HepG2 (cell line): ENCODE results near the gene RAB40C. TPM values are rescaled to one million over a fixed set of nuclear protein-coding genes. Genes with fewer than 3 reads are reported as not detected.

Experiments
- GFI1 ChIP-seq: sonication (generic); formaldehyde crosslinking; IDR thresholded peaks from 2 replicates; pipeline ENCODE4 v1.5.0; 2020; ENCODE audit warnings: missing genetic modification reagents, mild to moderate bottlenecking, borderline replicate concordance
- GMEB2 ChIP-seq: IDR thresholded peaks from 2 replicates; pipeline ENCODE4 v1.6.1; 2016; ENCODE audit warnings: missing biosample characterization, missing genetic modification reagents, low read depth
- KAT8 ChIP-seq: IDR thresholded peaks from 2 replicates; pipeline ENCODE4 v1.6.1; 2016; ENCODE audit warnings: missing genetic modification reagents, missing compliant biosample characterization
- KDM5B ChIP-seq: sonication (generic); formaldehyde crosslinking; IDR thresholded peaks from 2 replicates; pipeline ENCODE4 v1.4.0; 2020; ENCODE audit warnings: missing genetic modification reagents, mild to moderate bottlenecking, borderline replicate concordance
- KLF16 ChIP-seq, 2 experiments: sonication (generic) in 1 of 2; formaldehyde crosslinking in 1 of 2; IDR thresholded peaks; 2 replicates each; pipeline versions ENCODE4 v1.6.1 to v1.8.0; 2016 to 2023; ENCODE audit warnings: missing genetic modification reagents in 2 of 2, missing compliant biosample characterization in 1 of 2
- PRDM4 ChIP-seq: sonication (generic); formaldehyde crosslinking; IDR thresholded peaks from 2 replicates; pipeline ENCODE4 v1.9.0; 2021; ENCODE audit warnings: missing genetic modification reagents, borderline replicate concordance
- REPIN1 ChIP-seq: sonication (generic); formaldehyde crosslinking; IDR thresholded peaks from 2 replicates; pipeline ENCODE4 v1.8.0; 2022; ENCODE audit warnings: missing genetic modification reagents, low read depth, mild to moderate bottlenecking, borderline replicate concordance
- UBTF ChIP-seq: sonication (generic); formaldehyde crosslinking; IDR thresholded peaks from 2 replicates; pipeline ENCODE4 v1.4.0; 2020; ENCODE audit warnings: mild to moderate bottlenecking, missing genetic modification reagents
- ZC3H4 ChIP-seq: sonication (generic); formaldehyde crosslinking; IDR thresholded peaks from 2 replicates; pipeline ENCODE4 v1.4.0; 2020; ENCODE audit warnings: missing genetic modification reagents, borderline replicate concordance
- ZNF431 ChIP-seq: sonication (generic); formaldehyde crosslinking; IDR thresholded peaks from 2 replicates; pipeline ENCODE4 v1.9.0; 2022; ENCODE audit warnings: missing genetic modification reagents, low read depth, mild to moderate bottlenecking, borderline replicate concordance
- ZNF512B ChIP-seq: sonication (generic); formaldehyde crosslinking; IDR thresholded peaks from 2 replicates; pipeline ENCODE4 v1.5.1; 2020; ENCODE audit warnings: missing genetic modification reagents, mild to moderate bottlenecking, borderline replicate concordance
- ZNF615 ChIP-seq: sonication (generic); formaldehyde crosslinking; IDR thresholded peaks from 2 replicates; pipeline ENCODE4 v1.5.0; 2020; ENCODE audit warnings: mild to moderate bottlenecking, missing genetic modification reagents, borderline replicate concordance
- polyA plus RNA-seq, 8 experiments: library from polyadenylated mRNA; depleted of rRNA in 3 of 8; stranded (reverse) in 7 of 8; unstranded in 1 of 8; fragments of >200 nt; fragmentation: Illumina TruSeq in 4 of 8; extraction: Trizol in 4 of 8; gene quantifications; 2 replicates each; pipeline versions ENCODE4 v1.2.1 to v1.2.3, GENCODE V29; 2011 to 2016; ENCODE audit warnings: low read depth in 4 of 8, missing spikeins in 1 of 8, mixed read lengths in 1 of 8; ENCODE audit not compliant: insufficient read depth in 1 of 8
- total RNA-seq, 5 experiments: library from RNA; depleted of rRNA; stranded (reverse); fragments of >200 nt; fragmentation: Illumina TruSeq; extraction: Trizol; gene quantifications; 2 replicates each; pipeline ENCODE4 v1.2.3, GENCODE V29; 2016; ENCODE audit warnings: low read depth in 1 of 5
- TF ChIP-seq, protein P1 (sequence below), 2 experiments: sonication (generic) in 1 of 2; formaldehyde crosslinking in 1 of 2; IDR thresholded peaks; 2 replicates each; pipeline versions ENCODE4 v1.5.1 to v1.6.1; 2011 to 2020; ENCODE audit warnings: borderline replicate concordance in 1 of 2, low read depth in 1 of 2, low read length in 1 of 2, mild to moderate bottlenecking in 1 of 2, missing genetic modification reagents in 1 of 2, moderate library complexity in 1 of 2

RAB40C gene
- total and polyA plus RNA-seq, 2 of the 13 experiments (the other 11 are each of a cell fraction or from before 2014, with no cell fraction given): 7.7 to 11.5 TPM

- TF ChIP-seq, protein P1, sequence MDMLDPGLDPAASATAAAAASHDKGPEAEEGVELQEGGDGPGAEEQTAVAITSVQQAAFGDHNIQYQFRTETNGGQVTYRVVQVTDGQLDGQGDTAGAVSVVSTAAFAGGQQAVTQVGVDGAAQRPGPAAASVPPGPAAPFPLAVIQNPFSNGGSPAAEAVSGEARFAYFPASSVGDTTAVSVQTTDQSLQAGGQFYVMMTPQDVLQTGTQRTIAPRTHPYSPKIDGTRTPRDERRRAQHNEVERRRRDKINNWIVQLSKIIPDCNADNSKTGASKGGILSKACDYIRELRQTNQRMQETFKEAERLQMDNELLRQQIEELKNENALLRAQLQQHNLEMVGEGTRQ (IDR thresholded peaks at IDR 0.05; ENCODE audit: low read depth, low read length): no peak
- TF ChIP-seq, protein P1 (CRISPR knock-in tag; IDR thresholded peaks at IDR 0.05; ENCODE audit: borderline replicate concordance): no peak
- TF ChIP-seq KLF16 (CRISPR knock-in tag; IDR thresholded peaks at IDR 0.05) (no peak; a peak in 1 of 4 replicates), PRDM4 (CRISPR knock-in tag) (no peak), ZNF431 (CRISPR knock-in tag) (no peak), KAT8 (CRISPR knock-in tag) (peak; percentile 73; the same call in 1 of the 2 replicates), KDM5B (CRISPR knock-in tag) (peak; percentile 75), ZC3H4 (CRISPR knock-in tag) (peak; percentile 80; the same call in 1 of the 2 replicates), ZNF512B (no peak), REPIN1 (CRISPR knock-in tag) (no peak), UBTF (peak; percentile 2; the same call in 1 of the 2 replicates), GMEB2 (no peak), GFI1 (CRISPR knock-in tag) (no peak), ZNF615 (CRISPR knock-in tag) (no peak)
Measured at GRCh38 chr16:588889-589657, 793 bp upstream of the RAB40C start (continued).
